Anterior cingulate cortex (tissue), 58 donors: Measurements from ENCODE around the gene ZNF862.
A peak's percentile ranks its signal among the peaks of the same experiment; 100 is the strongest.

Source experiments
- DNase-seq, 58 donors: peaks; one replicate each; lab custom pipeline; 2025; lab: John Stamatoyannopoulos, UW

The ZNF862 gene

GRCh38 chr7:149839933-149840332 is 1.8 kb downstream of the ZNF862 start:
- DNase-seq = no peak

- no peak for DNase-seq
Observed at GRCh38 chr7:149843566-149843965, 5.4 kb downstream of the ZNF862 start.

GRCh38 chr7:149844445-149844844 is 6.3 kb downstream of the ZNF862 start:
- no peak for DNase-seq

GRCh38 chr7:149845257-149845980 is 7.2 kb downstream of the ZNF862 start:
- DNase-seq = no peak

- DNase-seq = no peak
Observed at GRCh38 chr7:149846021-149846420, 7.8 kb downstream of the ZNF862 start.

GRCh38 chr7:149846436-149847046 is 8.4 kb downstream of the ZNF862 start:
- DNase-seq = no peak

- no peak for DNase-seq
Observed at GRCh38 chr7:149849174-149849573, 11.0 kb downstream of the ZNF862 start.

- peak in 2 of 58 donors; percentile 9 to 27 for DNase-seq
Observed at GRCh38 chr7:149850007-149850594, 11.9 kb downstream of the ZNF862 start.

- DNase-seq = peak in 4 of 58 donors; percentile 15 to 46 (median 25)
Observed at GRCh38 chr7:149850716-149851115, 12.5 kb downstream of the ZNF862 start.

GRCh38 chr7:149851449-149851848 is 13.3 kb downstream of the ZNF862 start:
- DNase-seq = no peak

- no peak for DNase-seq
Observed at GRCh38 chr7:149853157-149853556, 15.0 kb downstream of the ZNF862 start.

GRCh38 chr7:149854611-149855360 is 16.6 kb downstream of the ZNF862 start:
- peak in 27 of 58 donors; percentile 24 to 69 (median 49) for DNase-seq

- no peak for DNase-seq
Observed at GRCh38 chr7:149855361-149856305, 17.5 kb downstream of the ZNF862 start.

GRCh38 chr7:149856583-149856982 is 18.4 kb downstream of the ZNF862 start:
- DNase-seq = no peak

GRCh38 chr7:149859369-149859768 is 21.2 kb downstream of the ZNF862 start:
- DNase-seq = no peak

- no peak for DNase-seq
Observed at GRCh38 chr7:149859876-149860275, 21.7 kb downstream of the ZNF862 start.

- peak in 1 of 58 donors; percentile 26 for DNase-seq
Observed at GRCh38 chr7:149860821-149861727, 22.9 kb downstream of the ZNF862 start.

- no peak for DNase-seq
Observed at GRCh38 chr7:149861728-149862045, 23.5 kb downstream of the ZNF862 start.

GRCh38 chr7:149862156-149862555 is 24.0 kb downstream of the ZNF862 start:
- no peak for DNase-seq
